Prostate gland (tissue), 2 donors: ENCODE data around the gene ATP8B3.

Experiments
- POLR2A ChIP-seq: fragments of 450-650 bp; IDR thresholded peaks from one replicate; pipeline ENCODE4 v1.6.1; 2016; ENCODE audit warnings: antibody characterized with exemption, mild to moderate bottlenecking
- POLR2AphosphoS5 ChIP-seq: sonication (generic); formaldehyde crosslinking; IDR thresholded peaks from one replicate; pipeline ENCODE4 v1.6.1; 2017; ENCODE audit warnings: antibody characterized with exemption
- TF ChIP-seq, protein P1 (sequence below), 4 experiments: fragments of 200-600 bp in 2 of 4; fragments of 450-650 bp in 2 of 4; sonication (generic) in 2 of 4; IDR thresholded peaks; 1 replicate in 3 of 4; 2 replicates in 1 of 4; pipeline ENCODE4 v1.5.1; 2016 to 2019; ENCODE audit warnings: antibody characterized with exemption in 4 of 4, mild to moderate bottlenecking in 2 of 4, moderate library complexity in 2 of 4

DNA sequence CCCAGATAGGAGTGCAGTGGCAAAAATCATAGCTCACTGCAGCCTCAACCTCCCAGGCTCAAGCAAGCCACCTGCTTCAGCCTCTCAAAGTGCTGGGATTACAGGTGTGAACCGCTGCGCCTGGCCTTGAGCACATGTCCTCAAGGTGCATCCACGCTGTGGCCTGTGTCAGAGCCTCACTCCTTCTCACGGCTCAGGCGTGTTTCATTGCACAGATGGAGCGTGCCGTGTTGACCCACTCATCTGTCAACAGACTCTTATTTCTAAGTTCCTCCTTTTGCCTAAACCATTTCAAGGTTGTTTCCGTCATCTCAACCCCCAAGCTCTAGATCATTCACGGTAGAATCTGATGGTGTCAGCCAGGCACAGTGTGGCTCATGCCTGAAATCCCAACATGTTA is 28.2 kb downstream of the ATP8B3 start:
- TF ChIP-seq, protein P1, sequence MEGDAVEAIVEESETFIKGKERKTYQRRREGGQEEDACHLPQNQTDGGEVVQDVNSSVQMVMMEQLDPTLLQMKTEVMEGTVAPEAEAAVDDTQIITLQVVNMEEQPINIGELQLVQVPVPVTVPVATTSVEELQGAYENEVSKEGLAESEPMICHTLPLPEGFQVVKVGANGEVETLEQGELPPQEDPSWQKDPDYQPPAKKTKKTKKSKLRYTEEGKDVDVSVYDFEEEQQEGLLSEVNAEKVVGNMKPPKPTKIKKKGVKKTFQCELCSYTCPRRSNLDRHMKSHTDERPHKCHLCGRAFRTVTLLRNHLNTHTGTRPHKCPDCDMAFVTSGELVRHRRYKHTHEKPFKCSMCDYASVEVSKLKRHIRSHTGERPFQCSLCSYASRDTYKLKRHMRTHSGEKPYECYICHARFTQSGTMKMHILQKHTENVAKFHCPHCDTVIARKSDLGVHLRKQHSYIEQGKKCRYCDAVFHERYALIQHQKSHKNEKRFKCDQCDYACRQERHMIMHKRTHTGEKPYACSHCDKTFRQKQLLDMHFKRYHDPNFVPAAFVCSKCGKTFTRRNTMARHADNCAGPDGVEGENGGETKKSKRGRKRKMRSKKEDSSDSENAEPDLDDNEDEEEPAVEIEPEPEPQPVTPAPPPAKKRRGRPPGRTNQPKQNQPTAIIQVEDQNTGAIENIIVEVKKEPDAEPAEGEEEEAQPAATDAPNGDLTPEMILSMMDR (IDR thresholded peaks at IDR 0.05), result no peak
- no peak for TF ChIP-seq POLR2A
- TF ChIP-seq POLR2AphosphoS5, result no peak
